COLO829 (cell line): Measurements from ENCODE around the gene COQ4.

Experiments used
- DNase-seq: peaks from one replicate; pipeline ENCODE4 v3.0.0; 2012; ENCODE audit warnings: low spot score

COQ4 gene

DNA sequence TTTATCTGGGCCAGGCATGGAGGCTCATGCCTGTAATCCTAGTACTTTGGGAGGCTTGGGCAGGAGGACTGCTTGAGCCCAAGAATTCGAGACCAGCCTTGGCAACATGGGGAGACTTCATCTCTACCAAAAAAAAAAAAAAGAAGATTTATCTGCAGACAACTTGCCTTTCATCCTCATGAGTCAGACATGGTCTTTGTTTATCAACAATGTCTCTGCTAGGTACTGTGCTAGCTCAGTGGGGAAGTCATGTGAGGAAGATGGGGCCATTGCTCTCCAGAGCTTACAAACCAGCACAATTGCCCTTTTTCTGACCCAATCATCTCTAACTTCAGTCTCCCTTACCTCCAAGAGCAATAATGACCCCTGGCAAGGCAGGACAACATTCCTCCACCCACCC is 50.1 kb downstream of the COQ4 start:
- DNase-seq = peak; percentile 78

- no peak for DNase-seq
Measured at GRCh38 chr9:128374221-128374675, 51.6 kb downstream of the COQ4 start.

GRCh38 chr9:128375865-128376264 is 53.2 kb downstream of the COQ4 start:
- no peak for DNase-seq

DNA sequence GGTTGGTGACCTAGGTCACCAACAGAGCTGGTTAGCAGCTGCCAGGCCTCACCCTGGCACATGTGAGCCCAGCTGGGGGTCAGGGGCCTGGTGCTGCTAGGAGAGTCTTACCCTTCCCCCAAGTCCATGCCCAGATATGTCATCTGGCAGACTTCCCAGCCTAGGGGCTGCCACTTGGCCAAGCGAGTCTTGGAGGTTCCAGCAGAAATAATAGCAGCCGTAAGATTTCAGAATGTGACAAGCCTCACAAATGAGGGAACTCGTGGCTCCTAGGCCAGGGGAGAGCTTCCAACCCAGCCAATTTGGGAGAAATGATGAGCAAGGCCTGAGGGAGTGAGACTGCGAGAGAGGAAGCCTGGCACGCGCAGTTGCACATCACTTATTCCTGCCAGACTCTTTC is 59.6 kb downstream of the COQ4 start:
- no peak for DNase-seq

GRCh38 chr9:128383007-128383753 is 60.5 kb downstream of the COQ4 start:
- DNase-seq = no peak
